Gastrocnemius medialis (tissue), 4 donors: ENCODE results near the gene TEX2. TPM values are rescaled to one million over a fixed set of nuclear protein-coding genes. Genes with fewer than 3 reads are reported as not detected.

Experiments used
- ATAC-seq, 2 donors: fragments of 150-250 bp; one replicate each; pipeline ENCODE4 v1.9.1; 2016
- DNase-seq, 2 donors: peaks; one replicate each; pipeline ENCODE4 v3.0.0-alpha.2; 2019
- H3K27ac ChIP-seq, 4 donors: fragments of 200-600 bp; sonication (generic); 1 replicate in 1 of 4; 2 replicates in 3 of 4; pipeline ENCODE4 v1.5.1; 2016 to 2018; ENCODE audit warnings: mild to moderate bottlenecking in 2 of 4, moderate library complexity in 1 of 4
- H3K27me3 ChIP-seq, 3 donors: fragments of 200-600 bp; sonication (generic) in 2 of 3; 1 replicate in 1 of 3; 2 replicates in 2 of 3; pipeline versions ENCODE4 v1.5.1 to v1.6.0; 2016 to 2019; ENCODE audit warnings: mild to moderate bottlenecking in 1 of 3, moderate library complexity in 1 of 3
- H3K36me3 ChIP-seq, 2 donors: fragments of 200-600 bp; sonication (generic) in 1 of 2; one replicate each; pipeline ENCODE4 v1.5.1; 2017 to 2018
- H3K4me1 ChIP-seq, 2 donors: fragments of 200-600 bp; sonication (generic) in 1 of 2; one replicate each; pipeline ENCODE4 v1.5.1; 2016 to 2017; ENCODE audit warnings: mild to moderate bottlenecking in 2 of 2
- H3K4me3 ChIP-seq, 4 donors: fragments of 200-600 bp; sonication (generic) in 3 of 4; 1 replicate in 1 of 4; 2 replicates in 3 of 4; pipeline ENCODE4 v1.5.1; 2016 to 2019; ENCODE audit warnings: mild to moderate bottlenecking in 2 of 4
- H3K9me3 ChIP-seq, 3 donors: fragments of 200-600 bp; sonication (generic) in 2 of 3; 1 replicate in 1 of 3; 2 replicates in 2 of 3; pipeline ENCODE4 v1.5.1; 2016 to 2019
- POLR2A ChIP-seq, 2 donors: fragments of 450-650 bp; IDR thresholded peaks; one replicate each; pipeline ENCODE4 v1.6.1; 2017; ENCODE audit warnings: antibody characterized with exemption in 2 of 2, mild to moderate bottlenecking in 2 of 2, moderate library complexity in 2 of 2
- in situ Hi-C, 4 donors: fragments of 200-750 bp; cut with MboI; loops; one replicate each; pipeline versions ENCODE4 v1.15.0 to v1.8.0; 2017; ENCODE audit warnings: low sequenced_read_pairs in 4 of 4
- intact Hi-C: fragments of 100-400 bp; cut with DNase I; formaldehyde crosslinking; loops from one replicate; pipeline ENCODE4 v1.15.1; 2023; ENCODE audit warnings: low total_unique reads
- total RNA-seq, 4 donors: library from RNA; depleted of rRNA; stranded (reverse); fragments of >200 nt; gene quantifications; one replicate each; pipeline versions ENCODE4 v1.1.0 to v1.2.3, GENCODE V29; 2016
- TF ChIP-seq, protein P1 (sequence below), 5 experiments: fragments of 450-650 bp in 3 of 5; fragments of 200-600 bp in 2 of 5; sonication (generic) in 2 of 5; IDR thresholded peaks in 4 of 5; conservative IDR thresholded peaks in 1 of 5; 1 replicate in 4 of 5; 2 replicates in 1 of 5; pipeline ENCODE4 v1.5.1; 2016 to 2019; ENCODE audit warnings: antibody characterized with exemption in 5 of 5, mild to moderate bottlenecking in 3 of 5, moderate library complexity in 3 of 5

The TEX2 gene
- total RNA-seq, 4 donors from 2014 or later, result 39.0 to 91.1 (median 77.4) TPM

DNA sequence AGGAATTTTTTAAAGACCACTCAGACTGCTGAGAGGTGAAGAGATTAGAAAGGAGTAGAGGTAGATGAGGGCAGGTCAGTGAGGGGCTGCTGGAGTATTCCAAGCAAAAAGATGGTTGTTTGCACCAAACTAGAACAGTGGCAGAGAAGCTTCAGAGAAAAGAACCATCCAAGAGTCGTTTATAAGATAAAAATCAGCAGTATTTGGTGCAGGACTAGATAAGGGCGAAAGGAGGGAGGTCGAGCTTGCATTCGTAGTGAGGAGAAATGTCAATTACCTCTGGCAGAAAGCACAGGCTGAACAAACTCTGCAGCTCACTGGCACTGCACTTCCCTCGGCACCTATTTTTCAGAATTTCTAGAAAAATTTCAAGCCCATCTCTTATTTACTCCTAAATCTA is 9.6 kb downstream of the TEX2 start:
- intact Hi-C loops, result no loop called here
- no peak for ATAC-seq
- Histone ChIP-seq H3K36me3 (no peaks in the 10 kb centered on the region), H3K4me3 (no peak overlapping the region), H3K27me3 (no peaks in the 10 kb centered on the region), H3K27ac (no peak overlapping the region), H3K4me1 (peaks cover 63 to 67% of the 10 kb centered on the region in 2 donors), H3K9me3 (no peaks in the 10 kb centered on the region)
- no peak for TF ChIP-seq POLR2A (IDR thresholded peaks at IDR 0.05)
- TF ChIP-seq, protein P1, sequence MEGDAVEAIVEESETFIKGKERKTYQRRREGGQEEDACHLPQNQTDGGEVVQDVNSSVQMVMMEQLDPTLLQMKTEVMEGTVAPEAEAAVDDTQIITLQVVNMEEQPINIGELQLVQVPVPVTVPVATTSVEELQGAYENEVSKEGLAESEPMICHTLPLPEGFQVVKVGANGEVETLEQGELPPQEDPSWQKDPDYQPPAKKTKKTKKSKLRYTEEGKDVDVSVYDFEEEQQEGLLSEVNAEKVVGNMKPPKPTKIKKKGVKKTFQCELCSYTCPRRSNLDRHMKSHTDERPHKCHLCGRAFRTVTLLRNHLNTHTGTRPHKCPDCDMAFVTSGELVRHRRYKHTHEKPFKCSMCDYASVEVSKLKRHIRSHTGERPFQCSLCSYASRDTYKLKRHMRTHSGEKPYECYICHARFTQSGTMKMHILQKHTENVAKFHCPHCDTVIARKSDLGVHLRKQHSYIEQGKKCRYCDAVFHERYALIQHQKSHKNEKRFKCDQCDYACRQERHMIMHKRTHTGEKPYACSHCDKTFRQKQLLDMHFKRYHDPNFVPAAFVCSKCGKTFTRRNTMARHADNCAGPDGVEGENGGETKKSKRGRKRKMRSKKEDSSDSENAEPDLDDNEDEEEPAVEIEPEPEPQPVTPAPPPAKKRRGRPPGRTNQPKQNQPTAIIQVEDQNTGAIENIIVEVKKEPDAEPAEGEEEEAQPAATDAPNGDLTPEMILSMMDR (IDR thresholded peaks at IDR 0.05 in 4 of 5, conservative IDR thresholded peaks at IDR 0.05 in 1 of 5), result no peak
- DNase-seq, result no peak
- in situ Hi-C loops, result no loop called here

DNA sequence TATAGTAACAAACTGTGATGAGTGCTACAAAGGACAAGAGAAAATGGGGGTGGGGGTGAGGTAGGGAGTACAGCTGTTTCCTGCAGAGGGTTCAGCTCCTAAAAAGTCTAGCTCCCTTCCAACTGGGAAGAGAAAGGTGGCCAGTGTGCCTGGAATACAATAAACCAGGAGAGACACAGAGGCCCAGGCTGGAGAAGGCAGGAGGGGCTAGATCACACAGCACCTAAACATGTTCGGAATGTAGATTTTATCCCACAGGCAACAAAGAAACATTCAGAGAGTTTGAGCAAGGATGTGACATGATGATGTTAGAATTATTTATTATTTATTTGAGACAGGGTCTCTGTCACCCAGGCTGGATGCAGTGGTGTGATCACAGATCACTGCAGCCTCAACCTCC is 10.2 kb downstream of the TEX2 start:
- DNase-seq (no peak), ATAC-seq (no peak)
- H3K4me1 ChIP-seq, result peaks cover 62 to 72% of the 10 kb centered on the region in 2 donors
- H3K27me3 ChIP-seq, result no peaks in the 10 kb centered on the region
- intact Hi-C loops, result no loop called here
- no peak overlapping the region for H3K4me3 ChIP-seq
- H3K27ac ChIP-seq, result no peak overlapping the region
- H3K36me3 ChIP-seq, result no peaks in the 10 kb centered on the region
- TF ChIP-seq POLR2A (IDR thresholded peaks at IDR 0.05), result no peak
- TF ChIP-seq, protein P1 (IDR thresholded peaks at IDR 0.05 in 4 of 5, conservative IDR thresholded peaks at IDR 0.05 in 1 of 5), result no peak
- H3K9me3 ChIP-seq, result no peaks in the 10 kb centered on the region
- in situ Hi-C loops, result no loop called here

DNA sequence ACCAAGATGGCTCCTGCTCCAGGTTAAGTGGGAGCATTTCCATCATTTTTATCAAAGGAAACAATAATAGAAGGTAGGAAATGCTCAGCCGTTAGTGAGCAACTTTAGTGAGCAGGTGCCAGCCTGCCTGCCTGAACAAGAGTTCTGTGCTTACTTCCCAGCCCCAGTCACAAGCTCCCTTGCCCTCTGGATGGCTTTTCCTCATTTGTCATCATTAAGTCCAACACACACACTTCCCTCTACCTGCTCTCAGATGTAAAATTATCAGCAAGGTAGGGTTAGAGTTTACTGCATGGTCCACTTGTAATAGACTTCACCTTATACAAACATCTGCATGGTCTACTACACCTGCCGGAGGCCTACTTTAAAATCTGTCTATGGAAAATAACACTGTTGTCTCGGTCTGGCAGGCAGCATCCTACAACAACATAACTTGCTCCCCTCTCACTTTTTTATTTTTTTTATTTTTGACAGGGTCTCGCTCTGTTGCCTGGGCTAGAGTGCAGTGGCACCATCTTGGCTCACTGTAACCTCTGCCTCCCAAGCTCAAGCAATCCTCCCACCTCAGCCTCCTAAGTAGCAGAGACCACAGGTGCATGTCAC is 12.7 kb downstream of the TEX2 start:
- Histone ChIP-seq H3K4me1 (peaks cover 60 to 64% of the 10 kb centered on the region in 2 donors), H3K27ac (peak overlapping the region; percentile 10 to 62 (median 42)), H3K4me3 (no peak overlapping the region), H3K9me3 (no peaks in the 10 kb centered on the region), H3K36me3 (no peaks in the 10 kb centered on the region), H3K27me3 (no peaks in the 10 kb centered on the region)
- peak; percentile 33 to 45 for ATAC-seq
- intact Hi-C loops, result no loop called here
- in situ Hi-C loops, result no loop called here
- no peak for DNase-seq
- TF ChIP-seq, protein P1 (IDR thresholded peaks at IDR 0.05 in 4 of 5, conservative IDR thresholded peaks at IDR 0.05 in 1 of 5), result no peak
- no peak for TF ChIP-seq POLR2A (IDR thresholded peaks at IDR 0.05)

DNA sequence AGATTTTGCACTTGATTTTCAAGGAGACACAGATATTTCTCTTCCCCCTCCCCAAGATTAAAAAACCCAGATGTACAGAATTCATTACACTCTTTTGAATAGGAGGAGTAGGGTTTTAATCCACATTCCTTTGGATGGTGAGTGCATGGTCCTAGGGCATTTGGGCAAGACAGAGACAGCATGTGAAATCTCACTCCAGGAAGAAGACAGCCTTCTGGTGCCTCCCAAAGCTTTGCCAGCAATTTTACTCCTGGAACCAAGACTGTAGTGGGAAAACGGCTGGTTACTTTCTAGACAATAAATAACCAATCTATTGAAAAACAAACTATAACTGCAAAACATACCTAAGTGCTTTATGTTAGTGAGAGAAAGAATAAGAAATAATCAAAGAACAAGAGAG is 15.2 kb downstream of the TEX2 start:
- ATAC-seq (no peak), DNase-seq (no peak)
- H3K4me3 ChIP-seq, result no peak overlapping the region
- H3K36me3 ChIP-seq, result no peaks in the 10 kb centered on the region
- no peaks in the 10 kb centered on the region for H3K9me3 ChIP-seq
- H3K27me3 ChIP-seq, result no peaks in the 10 kb centered on the region
- peak overlapping the region in 2 of 4 donors; percentile 18 to 21 for H3K27ac ChIP-seq
- peaks cover 52 to 56% of the 10 kb centered on the region in 2 donors for H3K4me1 ChIP-seq
- in situ Hi-C loops (no loop called here), intact Hi-C loops (no loop called here)
- no peak for TF ChIP-seq POLR2A (IDR thresholded peaks at IDR 0.05)
- TF ChIP-seq, protein P1 (IDR thresholded peaks at IDR 0.05 in 4 of 5, conservative IDR thresholded peaks at IDR 0.05 in 1 of 5), result no peak
